Measurements from ENCODE around the gene CPNE7. TPM values are rescaled to one million over a fixed set of nuclear protein-coding genes. Genes with fewer than 3 reads are reported as not detected.

The CPNE7 gene
- total and polyA plus RNA-seq, 2 of the 13 experiments (the other 11 are each of a cell fraction or from before 2014, with no cell fraction given), result 0.59 TPM; not detected in 1

GRCh38 chr16:89572485-89573205, 2.9 kb upstream of the CPNE7 start (continued):
- TF ChIP-seq ZNF747 (CRISPR knock-in tag; IDR thresholded peaks at IDR 0.05; ENCODE audit: borderline replicate concordance) (peak; percentile 72; the same call in 1 of the 2 replicates), MXD3 (CRISPR knock-in tag; IDR thresholded peaks at IDR 0.05) (peak; percentile 13; the same call in 1 of the 2 replicates), THAP7 (CRISPR knock-in tag; IDR thresholded peaks at IDR 0.05) (0 out of 2 replicates have a peak, but pooled peaks have one; percentile 12), PRDM4 (CRISPR knock-in tag; IDR thresholded peaks at IDR 0.05; ENCODE audit: borderline replicate concordance) (no peak), NR1H2 (CRISPR knock-in tag; IDR thresholded peaks at IDR 0.05; ENCODE audit: borderline replicate concordance, low read depth) (peak; percentile 88), HOXA3 (CRISPR knock-in tag; IDR thresholded peaks at IDR 0.05) (peak; percentile 62; the same call in 1 of the 2 replicates), KLF16 (CRISPR knock-in tag; IDR thresholded peaks at IDR 0.05) (no peak; a peak in 1 of 4 replicates), KAT7 (CRISPR knock-in tag; IDR thresholded peaks at IDR 0.05; ENCODE audit: borderline replicate concordance) (0 out of 2 replicates have a peak, but pooled peaks have one; percentile 24), FOXC1 (CRISPR knock-in tag; IDR thresholded peaks at IDR 0.05; ENCODE audit: borderline replicate concordance) (no peak; the same call in 1 of the 2 replicates), ZNF619 (CRISPR knock-in tag; IDR thresholded peaks at IDR 0.05) (peak; percentile 75), SIN3B (IDR thresholded peaks at IDR 0.05; ENCODE audit: low read length) (no peak), ZNF709 (CRISPR knock-in tag; IDR thresholded peaks at IDR 0.05) (peak; percentile 68; the same call in 1 of the 2 replicates), HMGA1 (CRISPR knock-in tag; conservative IDR thresholded peaks at IDR 0.05) (no peak), ZNF382 (CRISPR knock-in tag; IDR thresholded peaks at IDR 0.05; ENCODE audit: borderline replicate concordance) (no peak), ZNF335 (CRISPR knock-in tag; IDR thresholded peaks at IDR 0.05) (0 out of 2 replicates have a peak, but pooled peaks have one; percentile 29), LCORL (IDR thresholded peaks at IDR 0.05) (no peak), LCORL (CRISPR knock-in tag; IDR thresholded peaks at IDR 0.05) (peak; percentile 83), RCOR2 (CRISPR knock-in tag; IDR thresholded peaks at IDR 0.05) (peak; percentile 65; the same call in 1 of the 2 replicates), CCDC6 (CRISPR knock-in tag; IDR thresholded peaks at IDR 0.05) (0 out of 2 replicates have a peak, but pooled peaks have one; percentile 60), GATAD2A (CRISPR knock-in tag; IDR thresholded peaks at IDR 0.05) (peak; percentile 60), NFATC3 (CRISPR knock-in tag; IDR thresholded peaks at IDR 0.05) (no peak)
- TF ChIP-seq, protein P1, sequence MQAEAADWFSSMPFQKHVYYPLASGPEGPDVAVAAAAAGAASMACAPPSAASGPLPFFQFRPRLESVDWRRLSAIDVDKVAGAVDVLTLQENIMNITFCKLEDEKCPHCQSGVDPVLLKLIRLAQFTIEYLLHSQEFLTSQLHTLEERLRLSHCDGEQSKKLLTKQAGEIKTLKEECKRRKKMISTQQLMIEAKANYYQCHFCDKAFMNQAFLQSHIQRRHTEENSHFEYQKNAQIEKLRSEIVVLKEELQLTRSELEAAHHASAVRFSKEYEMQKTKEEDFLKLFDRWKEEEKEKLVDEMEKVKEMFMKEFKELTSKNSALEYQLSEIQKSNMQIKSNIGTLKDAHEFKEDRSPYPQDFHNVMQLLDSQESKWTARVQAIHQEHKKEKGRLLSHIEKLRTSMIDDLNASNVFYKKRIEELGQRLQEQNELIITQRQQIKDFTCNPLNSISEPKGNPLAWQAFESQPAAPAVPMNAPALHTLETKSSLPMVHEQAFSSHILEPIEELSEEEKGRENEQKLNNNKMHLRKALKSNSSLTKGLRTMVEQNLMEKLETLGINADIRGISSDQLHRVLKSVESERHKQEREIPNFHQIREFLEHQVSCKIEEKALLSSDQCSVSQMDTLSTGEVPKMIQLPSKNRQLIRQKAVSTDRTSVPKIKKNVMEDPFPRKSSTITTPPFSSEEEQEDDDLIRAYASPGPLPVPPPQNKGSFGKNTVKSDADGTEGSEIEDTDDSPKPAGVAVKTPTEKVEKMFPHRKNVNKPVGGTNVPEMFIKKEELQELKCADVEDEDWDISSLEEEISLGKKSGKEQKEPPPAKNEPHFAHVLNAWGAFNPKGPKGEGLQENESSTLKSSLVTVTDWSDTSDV (CRISPR knock-in tag; IDR thresholded peaks at IDR 0.05), result peak; percentile 60; the same call in 1 of the 2 replicates

Measured in HepG2 (cell line).